Prostate gland (tissue), 2 donors: Measurements from ENCODE around the gene PCDHB3. TPM values are rescaled to one million over a fixed set of nuclear protein-coding genes. Genes with fewer than 3 reads are reported as not detected.

Source experiments
- DNase-seq: peaks from one replicate; pipeline ENCODE4 v3.0.0-alpha.2; 2019; ENCODE audit warnings: low spot score
- H3K27ac ChIP-seq, 2 donors: fragments of 200-600 bp; sonication (generic); 2 replicates each; pipeline ENCODE4 v1.5.1; 2017 to 2019
- H3K27me3 ChIP-seq: fragments of 200-600 bp; sonication (generic); replicated peaks from 2 replicates; pipeline ENCODE4 v1.5.1; 2019; ENCODE audit not compliant: insufficient read depth
- H3K36me3 ChIP-seq, 2 donors: fragments of 200-600 bp; sonication (generic); 1 replicate in 1 of 2; 2 replicates in 1 of 2; pipeline versions ENCODE4 v1.5.1 to v1.8.1; 2017 to 2019
- H3K4me1 ChIP-seq: fragments of 200-600 bp; sonication (generic); replicated peaks from 2 replicates; pipeline ENCODE4 v1.5.1; 2019
- H3K4me3 ChIP-seq, 2 donors: fragments of 200-600 bp; sonication (generic); 2 replicates each; pipeline ENCODE4 v1.5.1; 2017 to 2019
- H3K9me3 ChIP-seq: fragments of 200-600 bp; sonication (generic); 2 replicates; pipeline ENCODE4 v1.5.1; 2017
- CTCF ChIP-seq, 4 experiments: fragments of 200-600 bp in 2 of 4; fragments of 450-650 bp in 2 of 4; sonication (generic) in 2 of 4; IDR thresholded peaks; 1 replicate in 3 of 4; 2 replicates in 1 of 4; pipeline ENCODE4 v1.5.1; 2016 to 2019; ENCODE audit warnings: antibody characterized with exemption in 4 of 4, mild to moderate bottlenecking in 2 of 4, moderate library complexity in 2 of 4
- POLR2A ChIP-seq: fragments of 450-650 bp; IDR thresholded peaks from one replicate; pipeline ENCODE4 v1.6.1; 2016; ENCODE audit warnings: antibody characterized with exemption, mild to moderate bottlenecking
- POLR2AphosphoS5 ChIP-seq: sonication (generic); formaldehyde crosslinking; IDR thresholded peaks from one replicate; pipeline ENCODE4 v1.6.1; 2017; ENCODE audit warnings: antibody characterized with exemption
- WGBS: methylation state at CpG from one replicate; pipeline ENCODE4 v1.1.5; 2018; 5-methylcytosine and 5-hydroxymethylcytosine counted together
- intact Hi-C: fragments of 100-400 bp; cut with DNase I; formaldehyde crosslinking; loops from one replicate; pipeline ENCODE4 v1.14.2; 2022
- total RNA-seq, 2 donors: library from RNA; depleted of rRNA; stranded (reverse); fragments of >200 nt; gene quantifications; one replicate each; pipeline ENCODE4 v1.1.0, GENCODE V29; 2016

PCDHB3 gene
- total RNA-seq: 1 to 10 TPM; 2.5 to 6.5 TPM

- TF ChIP-seq POLR2AphosphoS5: no peak
- peak in 2 of 4 experiments; percentile 8 to 23 for TF ChIP-seq CTCF (IDR thresholded peaks at IDR 0.05)
- Histone ChIP-seq H3K36me3 (no peaks in the 10 kb centered on the region), H3K27me3 (peaks cover under 1% of the 10 kb centered on the region), H3K4me1 (no peaks in the 10 kb centered on the region), H3K4me3 (no peak within 1 kb of the TSS), H3K27ac (no peak within 1 kb of the TSS), H3K9me3 (peaks cover 5% of the 10 kb centered on the region)
- no peak for DNase-seq
- intact Hi-C loops: no loop called here
- 21% methylated on average over 19 of the region's 19 CpGs for WGBS
Observed at GRCh38 chr5:141100243-141100805, at the start of gene PCDHB3. Gene PCDHB3, plus strand, starts transcription at chr5:141100473. Its CDS starts 177 bp downstream, at chr5:141100650.

- intact Hi-C loops: no loop called here
- H3K9me3 ChIP-seq: no peaks in the 10 kb centered on the region
- no peaks in the 10 kb centered on the region for H3K27me3 ChIP-seq
- no peak for DNase-seq
- no peaks in the 10 kb centered on the region for H3K36me3 ChIP-seq
- peak within 1 kb of the TSS; percentile 28 to 40 for H3K4me3 ChIP-seq
- WGBS: 16% methylated on average over 20 of the region's 20 CpGs
- H3K4me1 ChIP-seq: no peaks in the 10 kb centered on the region
- TF ChIP-seq POLR2AphosphoS5: no peak
- H3K27ac ChIP-seq: no peak within 1 kb of the TSS
Observed at GRCh38 chr5:141050622-141051520, 49.4 kb upstream of the PCDHB3 start, which contains the start of gene PCDHB1. Gene PCDHB1, plus strand, starts transcription at chr5:141051374. Its CDS starts 97 bp downstream, at chr5:141051471.

- Histone ChIP-seq H3K27me3 (no peaks in the 10 kb centered on the region), H3K36me3 (no peaks in the 10 kb centered on the region), H3K4me3 (peak overlapping the region; percentile 28 to 40), H3K27ac (no peak overlapping the region), H3K4me1 (no peaks in the 10 kb centered on the region), H3K9me3 (no peaks in the 10 kb centered on the region)
- no peak for TF ChIP-seq POLR2AphosphoS5
- TF ChIP-seq POLR2A: no peak
- TF ChIP-seq CTCF (IDR thresholded peaks at IDR 0.05): no peak
- 6% methylated on average over 19 of the region's 19 CpGs for WGBS
- intact Hi-C loops: no loop called here
- no peak for DNase-seq
Observed at GRCh38 chr5:141051521-141051866, 48.8 kb upstream of the PCDHB3 start.

GRCh38 chr5:141077826-141078225, 22.4 kb upstream of the PCDHB3 start:
- DNase-seq: no peak

More at GRCh38 chr5:141077826-141078225, 22.4 kb upstream of the PCDHB3 start:
- no peak overlapping the region for H3K27ac ChIP-seq
- 44% methylated on average over 17 of the region's 17 CpGs for WGBS
- intact Hi-C loops: no loop called here
- H3K9me3 ChIP-seq: no peaks in the 10 kb centered on the region
- H3K36me3 ChIP-seq: no peaks in the 10 kb centered on the region
- TF ChIP-seq CTCF (IDR thresholded peaks at IDR 0.05) (no peak), POLR2A (no peak), POLR2AphosphoS5 (no peak)
- H3K4me3 ChIP-seq: no peak overlapping the region
- H3K27me3 ChIP-seq: no peaks in the 10 kb centered on the region
- H3K4me1 ChIP-seq: no peaks in the 10 kb centered on the region
